Stomach (tissue), 9 donors: Measurements from ENCODE around the gene KRT33B. TPM values are rescaled to one million over a fixed set of nuclear protein-coding genes. Genes with fewer than 3 reads are reported as not detected.

ENCODE experiments used
- DNase-seq, 2 donors: peaks; one replicate each; pipeline versions ENCODE4 v3.0.0 to v3.0.0-alpha.2; 2013 to 2019
- H3K27ac ChIP-seq, 5 donors: fragments of 200-600 bp in 4 of 5; sonication (generic) in 4 of 5; one replicate each; pipeline ENCODE4 v1.5.1; 2013 to 2019; ENCODE audit warnings: mild to moderate bottlenecking in 1 of 5, moderate library complexity in 1 of 5
- H3K27me3 ChIP-seq, 3 donors: fragments of 200-600 bp; sonication (generic); one replicate each; pipeline ENCODE4 v1.5.1; 2017 to 2019; ENCODE audit warnings: mixed run types in 1 of 3
- H3K36me3 ChIP-seq, 4 donors: fragments of 200-600 bp; sonication (generic); 1 replicate in 3 of 4; 2 replicates in 1 of 4; pipeline ENCODE4 v1.5.1; 2016 to 2019
- H3K4me1 ChIP-seq, 4 donors: fragments of 200-600 bp; sonication (generic); one replicate each; pipeline ENCODE4 v1.5.1; 2016 to 2019
- H3K4me3 ChIP-seq, 4 donors: fragments of 200-600 bp; sonication (generic) in 3 of 4; one replicate each; pipeline ENCODE4 v1.5.1; 2016 to 2019; ENCODE audit warnings: mild to moderate bottlenecking in 1 of 4
- H3K9me3 ChIP-seq, 4 donors: fragments of 200-600 bp; sonication (generic); one replicate each; pipeline ENCODE4 v1.5.1; 2016 to 2019
- EP300 ChIP-seq: sonication (generic); formaldehyde crosslinking; IDR thresholded peaks from one replicate; pipeline ENCODE4 v1.6.1; 2017; ENCODE audit warnings: antibody characterized with exemption
- POLR2A ChIP-seq, 4 donors: fragments of 450-650 bp; IDR thresholded peaks; one replicate each; pipeline ENCODE4 v1.6.1; 2016; ENCODE audit warnings: antibody characterized with exemption in 4 of 4, control low read depth in 2 of 4, mild to moderate bottlenecking in 1 of 4, moderate library complexity in 1 of 4
- POLR2AphosphoS5 ChIP-seq, 3 donors: sonication (generic); formaldehyde crosslinking; IDR thresholded peaks; one replicate each; pipeline ENCODE4 v1.6.1; 2016; ENCODE audit warnings: antibody characterized with exemption in 3 of 3
- WGBS, 5 donors: extraction: QIAGEN DNeasy Blood & Tissue Kit in 3 of 5; methylation state at CpG; one replicate each; pipeline versions ENCODE4 v1.1.5 to v1.1.7; 2013 to 2018; 5-methylcytosine and 5-hydroxymethylcytosine counted together
- intact Hi-C: fragments of 100-400 bp; cut with DNase I; formaldehyde crosslinking; loops from one replicate; pipeline ENCODE4 v1.15.1; 2023; ENCODE audit warnings: low total_unique reads
- polyA plus RNA-seq, 3 donors: library from polyadenylated mRNA; stranded (reverse); fragments of 200-250 nt; gene quantifications; one replicate each; pipeline ENCODE4 v1.2.3, GENCODE V29; 2013
- total RNA-seq, 5 donors: library from RNA; depleted of rRNA; stranded (reverse); fragments of >200 nt; gene quantifications; one replicate each; pipeline versions ENCODE4 v1.1.0 to v1.2.3, GENCODE V29; 2014 to 2016
- TF ChIP-seq, protein P1 (sequence below), 7 experiments: fragments of 450-650 bp in 4 of 7; fragments of 200-600 bp in 3 of 7; sonication (generic) in 3 of 7; IDR thresholded peaks; one replicate each; pipeline ENCODE4 v1.5.1; 2016 to 2019; ENCODE audit warnings: antibody characterized with exemption in 7 of 7, control low read depth in 2 of 7, mild to moderate bottlenecking in 1 of 7
- donor health status: healthy with polysubstance abuse.
- donor health status: Bipolar disorder and iron deficiency.
- donor health status: healthy.

The KRT33B gene
- total and polyA plus RNA-seq, 8 donors = not detected

DNA sequence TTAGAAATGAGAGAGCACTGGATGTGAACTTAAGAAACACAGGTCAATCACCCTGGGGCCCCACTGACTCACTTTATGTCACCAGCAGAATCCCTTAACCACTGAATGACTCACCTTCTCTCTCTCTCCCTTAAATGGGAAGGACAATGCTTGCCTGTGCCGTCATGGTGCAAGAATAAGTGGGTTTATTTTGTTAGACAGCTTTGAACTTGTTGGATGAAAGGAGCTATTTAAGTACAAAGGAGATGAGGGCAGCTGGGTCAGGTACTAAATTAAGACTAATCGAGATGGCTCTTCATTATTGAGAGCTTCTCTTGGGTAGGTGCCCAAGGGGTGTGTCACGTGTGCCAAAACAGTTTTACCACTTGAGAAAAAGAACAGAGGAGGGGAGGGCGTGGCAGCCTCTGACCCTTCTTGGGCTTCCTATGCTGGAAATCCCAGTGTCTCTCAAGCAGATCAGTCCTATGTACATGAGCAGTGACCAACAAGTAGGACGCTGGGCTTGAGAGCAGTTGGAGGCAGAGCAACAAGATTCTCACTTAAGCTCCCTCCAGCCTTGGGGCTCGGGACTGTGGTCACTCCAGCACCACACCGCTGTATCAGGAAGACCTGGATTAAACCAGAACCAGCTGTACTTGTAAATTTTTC lies 34.5 kb upstream of the KRT33B start:
- peak in 1 of 2 donors; percentile 30 for DNase-seq
- Histone ChIP-seq H3K9me3 (no peaks in the 10 kb centered on the region), H3K36me3 (no peaks in the 10 kb centered on the region), H3K27me3 (peaks cover 0 to 9% (median 0%) of the 10 kb centered on the region in 3 donors), H3K27ac (no peak overlapping the region), H3K4me1 (no peaks in the 10 kb centered on the region), H3K4me3 (no peak overlapping the region)
- 47 to 75% (median 63%) methylated on average over 7 of the region's 7 CpGs for WGBS, 5 donors
- intact Hi-C loops = no loop called here
- TF ChIP-seq, protein P1, sequence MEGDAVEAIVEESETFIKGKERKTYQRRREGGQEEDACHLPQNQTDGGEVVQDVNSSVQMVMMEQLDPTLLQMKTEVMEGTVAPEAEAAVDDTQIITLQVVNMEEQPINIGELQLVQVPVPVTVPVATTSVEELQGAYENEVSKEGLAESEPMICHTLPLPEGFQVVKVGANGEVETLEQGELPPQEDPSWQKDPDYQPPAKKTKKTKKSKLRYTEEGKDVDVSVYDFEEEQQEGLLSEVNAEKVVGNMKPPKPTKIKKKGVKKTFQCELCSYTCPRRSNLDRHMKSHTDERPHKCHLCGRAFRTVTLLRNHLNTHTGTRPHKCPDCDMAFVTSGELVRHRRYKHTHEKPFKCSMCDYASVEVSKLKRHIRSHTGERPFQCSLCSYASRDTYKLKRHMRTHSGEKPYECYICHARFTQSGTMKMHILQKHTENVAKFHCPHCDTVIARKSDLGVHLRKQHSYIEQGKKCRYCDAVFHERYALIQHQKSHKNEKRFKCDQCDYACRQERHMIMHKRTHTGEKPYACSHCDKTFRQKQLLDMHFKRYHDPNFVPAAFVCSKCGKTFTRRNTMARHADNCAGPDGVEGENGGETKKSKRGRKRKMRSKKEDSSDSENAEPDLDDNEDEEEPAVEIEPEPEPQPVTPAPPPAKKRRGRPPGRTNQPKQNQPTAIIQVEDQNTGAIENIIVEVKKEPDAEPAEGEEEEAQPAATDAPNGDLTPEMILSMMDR (IDR thresholded peaks at IDR 0.05) = no peak
- TF ChIP-seq POLR2A (IDR thresholded peaks at IDR 0.05) (no peak), EP300 (no peak), POLR2AphosphoS5 (IDR thresholded peaks at IDR 0.05) (no peak)

DNA sequence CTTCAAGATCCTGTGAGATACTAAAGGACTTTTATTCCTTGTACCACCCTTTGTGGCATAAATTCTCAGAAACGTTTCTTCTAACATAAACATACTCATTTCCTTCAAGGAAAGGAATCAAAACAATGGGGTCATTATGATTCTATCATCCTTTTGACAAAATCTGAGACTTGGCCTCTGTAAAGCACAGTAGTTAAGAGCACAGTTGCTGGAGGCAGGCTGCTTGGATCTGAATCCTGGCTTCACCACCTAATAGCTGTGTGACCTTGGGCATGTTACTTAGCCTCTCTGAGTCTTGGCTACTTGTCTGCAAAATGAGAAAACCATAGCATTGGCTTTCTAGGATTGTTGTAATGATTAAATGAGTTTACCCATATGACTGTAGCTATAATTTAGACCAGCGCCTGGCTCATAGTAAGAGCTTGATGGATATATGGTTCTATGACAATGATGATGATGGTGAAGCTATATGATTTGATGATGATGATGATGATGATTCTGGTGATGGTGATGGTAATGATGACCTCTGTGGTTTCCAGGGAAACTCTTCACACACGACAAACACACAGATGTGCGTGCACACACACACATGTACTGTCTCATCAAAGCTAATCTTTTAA lies 33.9 kb upstream of the KRT33B start:
- Histone ChIP-seq H3K4me3 (no peak overlapping the region), H3K27ac (no peak overlapping the region), H3K9me3 (no peaks in the 10 kb centered on the region), H3K27me3 (peaks cover 0 to 9% (median 0%) of the 10 kb centered on the region in 3 donors), H3K36me3 (no peaks in the 10 kb centered on the region), H3K4me1 (no peaks in the 10 kb centered on the region)
- no peak for DNase-seq
- WGBS, 5 donors = 63 to 71% (median 68%) methylated on average over 4 of the region's 4 CpGs
- TF ChIP-seq, protein P1 (IDR thresholded peaks at IDR 0.05) = no peak
- TF ChIP-seq POLR2A (IDR thresholded peaks at IDR 0.05) = no peak
- TF ChIP-seq EP300 = no peak
- no peak for TF ChIP-seq POLR2AphosphoS5 (IDR thresholded peaks at IDR 0.05)
- intact Hi-C loops = no loop called here

DNA sequence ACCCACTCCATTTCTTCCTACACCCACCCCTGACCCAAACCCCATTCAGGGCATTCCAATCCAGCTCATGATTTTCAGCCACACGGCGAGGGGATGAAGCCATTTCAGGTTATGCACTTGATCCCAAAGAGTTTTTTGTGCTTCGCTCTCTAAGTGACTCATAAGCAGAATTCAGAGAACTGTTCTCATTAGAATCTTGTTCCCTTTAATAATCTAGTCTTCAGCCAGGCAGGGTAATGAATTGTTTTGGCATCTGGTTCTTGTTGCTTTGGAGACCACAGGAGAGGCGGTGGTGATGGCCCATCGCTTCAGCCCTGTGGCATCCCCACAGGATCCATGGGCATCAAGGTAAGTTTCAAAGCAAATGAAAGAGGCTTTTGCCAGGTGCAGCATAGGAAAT lies 32.5 kb upstream of the KRT33B start:
- no peaks in the 10 kb centered on the region for H3K9me3 ChIP-seq
- peaks cover 0 to 9% (median 0%) of the 10 kb centered on the region in 3 donors for H3K27me3 ChIP-seq
- TF ChIP-seq POLR2AphosphoS5 (IDR thresholded peaks at IDR 0.05) = no peak
- TF ChIP-seq EP300 = no peak
- TF ChIP-seq, protein P1 (IDR thresholded peaks at IDR 0.05) = no peak
- TF ChIP-seq POLR2A (IDR thresholded peaks at IDR 0.05) = no peak
- DNase-seq = no peak
- no peaks in the 10 kb centered on the region for H3K4me1 ChIP-seq
- no peak overlapping the region for H3K27ac ChIP-seq
- no peak overlapping the region for H3K4me3 ChIP-seq
- WGBS, 5 donors = 87 to 93% (median 88%) methylated on average over 5 of the region's 5 CpGs
- H3K36me3 ChIP-seq = no peaks in the 10 kb centered on the region
- intact Hi-C loops = no loop called here

DNA sequence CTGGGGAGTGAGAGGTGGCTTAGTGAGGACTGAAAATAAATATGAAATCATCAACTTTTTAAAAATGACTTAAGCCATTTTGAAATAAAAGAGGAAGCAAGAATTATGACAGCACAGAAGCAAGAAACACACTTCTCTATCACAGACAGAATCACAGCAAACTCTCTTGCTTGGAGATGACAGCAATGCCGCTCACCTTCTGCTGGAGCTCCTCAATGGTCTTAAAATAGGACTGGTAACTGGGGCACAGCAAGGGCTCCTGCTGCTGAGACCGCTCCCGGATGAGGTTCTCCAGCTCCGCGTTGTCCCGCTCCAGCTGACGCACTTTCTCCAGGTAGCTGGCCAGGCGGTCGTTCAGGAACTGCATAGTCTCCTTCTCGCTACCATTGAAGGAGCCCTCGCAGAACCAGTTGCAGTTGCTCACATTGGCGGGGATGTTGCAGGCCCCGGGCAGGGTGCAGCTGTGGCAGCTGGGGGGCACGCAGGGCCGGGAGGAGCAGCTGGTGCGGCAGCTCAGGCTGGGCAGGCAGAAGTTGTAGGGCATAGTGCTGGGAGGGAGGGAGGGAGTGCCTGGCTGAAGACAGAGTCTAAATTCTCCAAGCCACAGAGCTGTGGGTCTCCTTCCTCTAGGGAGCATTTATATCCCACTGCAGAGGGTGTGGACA lies 27.5 kb upstream of the KRT33B start, which contains the start of gene KRT31:
KRT31 (minus strand) TSS at position 613 of the 665 bp plus-strand sequence; CDS start at position 544, 69 bp downstream.
- Histone ChIP-seq H3K27me3 (peaks cover 0 to 9% (median 0%) of the 10 kb centered on the region in 3 donors), H3K36me3 (no peaks in the 10 kb centered on the region), H3K27ac (no peak within 1 kb of the TSS), H3K4me1 (no peaks in the 10 kb centered on the region), H3K4me3 (no peak within 1 kb of the TSS), H3K9me3 (no peaks in the 10 kb centered on the region)
- no peak for TF ChIP-seq POLR2A (IDR thresholded peaks at IDR 0.05)
- TF ChIP-seq, protein P1 (IDR thresholded peaks at IDR 0.05) = no peak
- no peak for TF ChIP-seq POLR2AphosphoS5 (IDR thresholded peaks at IDR 0.05)
- TF ChIP-seq EP300 = no peak
- no peak for DNase-seq
- intact Hi-C loops = no loop called here
- 81 to 92% (median 89%) methylated on average over 16 of the region's 16 CpGs for WGBS, 5 donors
